Endodermal cell (in vitro differentiated cells): ENCODE results near the gene USF2. TPM values are rescaled to one million over a fixed set of nuclear protein-coding genes. Genes with fewer than 3 reads are reported as not detected.

Source experiments
- DNase-seq: peaks from one replicate; pipeline ENCODE4 v3.0.0-alpha.2; 2017
- H3K27ac ChIP-seq: 2 replicates; pipeline ENCODE4 v1.5.1; 2013; ENCODE audit warnings: mild to moderate bottlenecking, low read depth, low read length, moderate library complexity
- H3K27me3 ChIP-seq: 2 replicates; pipeline ENCODE4 v1.6.1; 2013; ENCODE audit warnings: mild to moderate bottlenecking, low read length, moderate library complexity; ENCODE audit not compliant: insufficient read depth, control insufficient read depth, poor library complexity, severe bottlenecking
- H3K36me3 ChIP-seq: 2 replicates; pipeline ENCODE4 v1.7.0; 2013; ENCODE audit warnings: mild to moderate bottlenecking, low read length, moderate library complexity; ENCODE audit not compliant: control insufficient read depth, insufficient read depth
- H3K4me1 ChIP-seq: one replicate; pipeline ENCODE4 v1.7.0; 2013; ENCODE audit warnings: low read length; ENCODE audit not compliant: control insufficient read depth, insufficient read depth
- H3K4me3 ChIP-seq: 2 replicates; pipeline ENCODE4 v1.5.1; 2013; ENCODE audit warnings: mild to moderate bottlenecking, low read length, moderate library complexity
- H3K9ac ChIP-seq: 2 replicates; pipeline ENCODE4 v1.6.1; 2013; ENCODE audit warnings: mild to moderate bottlenecking, low read length, moderate library complexity; ENCODE audit not compliant: poor library complexity, severe bottlenecking; ENCODE audit errors: extremely low read depth
- H3K9me3 ChIP-seq: 2 replicates; pipeline ENCODE4 v1.6.1; 2013; ENCODE audit warnings: mild to moderate bottlenecking, low read length, moderate library complexity; ENCODE audit not compliant: control insufficient read depth
- H3K27ac Mint-ChIP-seq: 2 replicates; pipeline ENCODE4 v1.8.0; 2020; ENCODE audit warnings: mixed read lengths
- H3K27me3 Mint-ChIP-seq: 2 replicates; pipeline ENCODE4 v1.8.0; 2021; ENCODE audit warnings: mild to moderate bottlenecking, mixed read lengths; ENCODE audit not compliant: insufficient read depth
- H3K36me3 Mint-ChIP-seq: 2 replicates; pipeline ENCODE4 v1.8.0; 2020; ENCODE audit warnings: low read depth, mixed read lengths
- H3K4me1 Mint-ChIP-seq: 2 replicates; pipeline ENCODE4 v1.8.0; 2020; ENCODE audit warnings: mixed read lengths
- H3K4me3 Mint-ChIP-seq: 2 replicates; pipeline ENCODE4 v1.8.0; 2020; ENCODE audit warnings: mild to moderate bottlenecking, moderate library complexity, mixed read lengths
- H3K9me3 Mint-ChIP-seq: 2 replicates; pipeline ENCODE4 v1.8.0; 2020; ENCODE audit warnings: mild to moderate bottlenecking, mixed read lengths
- WGBS, 2 experiments: methylation state at CpG; one replicate each; pipeline versions ENCODE4 v1.1.5 to v1.1.7; 2013; ENCODE audit warnings: missing lambda C conversion rate in 2 of 2, mixed read lengths in 1 of 2; ENCODE audit not compliant: insufficient coverage in 1 of 2, insufficient read length in 1 of 2; 5-methylcytosine and 5-hydroxymethylcytosine counted together
- total RNA-seq, 2 donors: library from RNA; stranded (reverse); fragmentation: NEBNext Ultra II Directional in 1 of 2; extraction: Animal tissue kit (Norgen Biotek cat#: 25700) in 1 of 2; gene quantifications; 2 replicates in 1 of 2; 3 replicates in 1 of 2; pipeline ENCODE4 v1.2.1, GENCODE V29; 2021
- TF ChIP-seq, protein P1 (sequence below): fragments of 200-600 bp; sonication (generic); conservative IDR thresholded peaks from 2 replicates; pipeline ENCODE4 v1.5.0; 2021; ENCODE audit warnings: antibody characterized with exemption, mild to moderate bottlenecking

USF2 gene
- total RNA-seq, 2 donors from 2014 or later: 111 to 121 TPM

- Histone ChIP-seq H3K4me1 (peaks cover 3% of the 10 kb centered on the region), H3K9me3 (peaks cover under 1% of the 10 kb centered on the region), H3K4me3 (no peak overlapping the region), H3K27ac (no peak overlapping the region), H3K27me3 (no peaks in the 10 kb centered on the region), H3K36me3 (no peaks in the 10 kb centered on the region), H3K9ac (no peak overlapping the region)
- Mint-ChIP-seq H3K4me3 (no peak overlapping the region), H3K27me3 (peaks cover 6% of the 10 kb centered on the region), H3K9me3 (peaks cover 7% of the 10 kb centered on the region), H3K27ac (no peak overlapping the region), H3K4me1 (no peaks in the 10 kb centered on the region), H3K36me3 (no peaks in the 10 kb centered on the region)
- TF ChIP-seq, protein P1, sequence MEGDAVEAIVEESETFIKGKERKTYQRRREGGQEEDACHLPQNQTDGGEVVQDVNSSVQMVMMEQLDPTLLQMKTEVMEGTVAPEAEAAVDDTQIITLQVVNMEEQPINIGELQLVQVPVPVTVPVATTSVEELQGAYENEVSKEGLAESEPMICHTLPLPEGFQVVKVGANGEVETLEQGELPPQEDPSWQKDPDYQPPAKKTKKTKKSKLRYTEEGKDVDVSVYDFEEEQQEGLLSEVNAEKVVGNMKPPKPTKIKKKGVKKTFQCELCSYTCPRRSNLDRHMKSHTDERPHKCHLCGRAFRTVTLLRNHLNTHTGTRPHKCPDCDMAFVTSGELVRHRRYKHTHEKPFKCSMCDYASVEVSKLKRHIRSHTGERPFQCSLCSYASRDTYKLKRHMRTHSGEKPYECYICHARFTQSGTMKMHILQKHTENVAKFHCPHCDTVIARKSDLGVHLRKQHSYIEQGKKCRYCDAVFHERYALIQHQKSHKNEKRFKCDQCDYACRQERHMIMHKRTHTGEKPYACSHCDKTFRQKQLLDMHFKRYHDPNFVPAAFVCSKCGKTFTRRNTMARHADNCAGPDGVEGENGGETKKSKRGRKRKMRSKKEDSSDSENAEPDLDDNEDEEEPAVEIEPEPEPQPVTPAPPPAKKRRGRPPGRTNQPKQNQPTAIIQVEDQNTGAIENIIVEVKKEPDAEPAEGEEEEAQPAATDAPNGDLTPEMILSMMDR: no peak
- DNase-seq: no peak
- WGBS, 2 experiments: 86 to 93% methylated on average over 3 to 6 of the region's 6 CpGs
Measured at GRCh38 chr19:35225951-35226350, 42.8 kb upstream of the USF2 start.

GRCh38 chr19:35226748-35227147, 42.0 kb upstream of the USF2 start:
- Histone ChIP-seq H3K4me1 (peaks cover 3% of the 10 kb centered on the region), H3K27ac (no peak overlapping the region)
- 93 to 97% methylated on average over 5 of the region's 5 CpGs for WGBS, 2 experiments

GRCh38 chr19:35228177-35228930, 40.4 kb upstream of the USF2 start, which contains the start of gene FAM187B:
Gene FAM187B, minus strand, starts transcription at chr19:35228739. Its CDS starts 59 bp downstream, at chr19:35228680.
- Mint-ChIP-seq H3K4me1 (no peaks in the 10 kb centered on the region), H3K4me3 (no peak within 1 kb of the TSS), H3K27me3 (peaks cover 1% of the 10 kb centered on the region), H3K27ac (no peak within 1 kb of the TSS), H3K36me3 (no peaks in the 10 kb centered on the region), H3K9me3 (no peaks in the 10 kb centered on the region)
- WGBS, 2 experiments: 92 to 97% methylated on average over 11 to 14 of the region's 14 CpGs
- no peak for DNase-seq
- H3K4me3 ChIP-seq: no peak within 1 kb of the TSS
- H3K36me3 ChIP-seq: no peaks in the 10 kb centered on the region
- H3K27me3 ChIP-seq: no peaks in the 10 kb centered on the region
- TF ChIP-seq, protein P1: no peak
- H3K4me1 ChIP-seq: peaks cover 3% of the 10 kb centered on the region
- no peaks in the 10 kb centered on the region for H3K9me3 ChIP-seq
- H3K9ac ChIP-seq: no peak within 1 kb of the TSS
- no peak within 1 kb of the TSS for H3K27ac ChIP-seq

More at GRCh38 chr19:35226748-35227147, 42.0 kb upstream of the USF2 start:
- Histone ChIP-seq H3K27me3 (no peaks in the 10 kb centered on the region), H3K36me3 (no peaks in the 10 kb centered on the region), H3K4me3 (no peak overlapping the region), H3K9ac (no peak overlapping the region), H3K9me3 (no peaks in the 10 kb centered on the region)
- no peak for DNase-seq
- no peak overlapping the region for H3K27ac Mint-ChIP-seq
- H3K9me3 Mint-ChIP-seq: peaks cover 7% of the 10 kb centered on the region
- no peaks in the 10 kb centered on the region for H3K4me1 Mint-ChIP-seq
- no peak overlapping the region for H3K4me3 Mint-ChIP-seq
- peaks cover 6% of the 10 kb centered on the region for H3K27me3 Mint-ChIP-seq
- no peaks in the 10 kb centered on the region for H3K36me3 Mint-ChIP-seq
- TF ChIP-seq, protein P1: no peak
